Activated T-cell treated with anti-CD3 and anti-CD28 coated beads, Interleukin-2, amount 50 U/mL, for 48 hours (primary cell): Measurements from ENCODE around the gene DCTN5.

Experiments used
- DNase-seq, 2 experiments: peaks; one replicate each; pipeline ENCODE4 v3.0.0-alpha.2; 2020

DCTN5 gene

GRCh38 chr16:23666571-23667354 is 25.5 kb downstream of the DCTN5 start:
- no peak for DNase-seq

GRCh38 chr16:23667355-23667659 is 26.0 kb downstream of the DCTN5 start:
- DNase-seq: no peak

GRCh38 chr16:23668225-23668624 is 27.0 kb downstream of the DCTN5 start:
- DNase-seq: no peak

- no peak for DNase-seq
These were observed 27.6 kb downstream of the DCTN5 start for GRCh38 chr16:23668873-23669272.

- DNase-seq: peak; percentile 63 to 71
These were observed 29.0 kb downstream of the DCTN5 start for GRCh38 chr16:23670137-23670776.

- DNase-seq: no peak
These were observed 32.8 kb downstream of the DCTN5 start for GRCh38 chr16:23673971-23674614.

- no peak for DNase-seq
These were observed 35.7 kb downstream of the DCTN5 start for GRCh38 chr16:23676924-23677480.

GRCh38 chr16:23678430-23679273 is 37.4 kb downstream of the DCTN5 start, which contains the start of gene PLK1:
PLK1 (plus strand) TSS chr16:23678889; CDS start chr16:23678933, 44 bp downstream.
- peak; percentile 90 to 91 for DNase-seq

- DNase-seq: peak; percentile 52 to 56
These were observed 38.2 kb downstream of the DCTN5 start for GRCh38 chr16:23679274-23679985.

GRCh38 chr16:23679986-23680336 is 38.7 kb downstream of the DCTN5 start:
- DNase-seq: no peak

- no peak for DNase-seq
These were observed 40.9 kb downstream of the DCTN5 start for GRCh38 chr16:23682181-23682580.

- no peak for DNase-seq
These were observed 42.2 kb downstream of the DCTN5 start for GRCh38 chr16:23683487-23683886.

GRCh38 chr16:23687034-23687808 is 46.0 kb downstream of the DCTN5 start:
- DNase-seq: no peak

- no peak for DNase-seq
These were observed 48.3 kb downstream of the DCTN5 start for GRCh38 chr16:23689442-23690187.

- no peak for DNase-seq
These were observed 49.7 kb downstream of the DCTN5 start for GRCh38 chr16:23690771-23691482.

GRCh38 chr16:23691483-23692189 is 50.4 kb downstream of the DCTN5 start:
- no peak for DNase-seq

- no peak for DNase-seq
These were observed 51.0 kb downstream of the DCTN5 start for GRCh38 chr16:23692190-23692837.

GRCh38 chr16:23694265-23694643 is 53.0 kb downstream of the DCTN5 start:
- DNase-seq: no peak
